Ureter (tissue), 1 donor: Measurements from ENCODE around the gene PRRT4. TPM values are rescaled to one million over a fixed set of nuclear protein-coding genes. Genes with fewer than 3 reads are reported as not detected.

Source experiments
- DNase-seq: peaks from one replicate; pipeline ENCODE4 v3.0.0-alpha.2; 2020; ENCODE audit warnings: low spot score
- total RNA-seq: library from RNA; stranded (reverse); gene quantifications from one replicate; pipeline ENCODE4 v1.2.4, GENCODE V29; 2023
- donor health status: DM: yes; HTN: yes; CAD: no.

PRRT4 gene
- total RNA-seq, 1 donor from 2014 or later: 0.49 TPM

- DNase-seq: no peak
Measured at GRCh38 chr7:128395748-128396147, 34.3 kb upstream of the PRRT4 start.

GRCh38 chr7:128394904-128395496 is 33.5 kb upstream of the PRRT4 start:
- no peak for DNase-seq

DNA sequence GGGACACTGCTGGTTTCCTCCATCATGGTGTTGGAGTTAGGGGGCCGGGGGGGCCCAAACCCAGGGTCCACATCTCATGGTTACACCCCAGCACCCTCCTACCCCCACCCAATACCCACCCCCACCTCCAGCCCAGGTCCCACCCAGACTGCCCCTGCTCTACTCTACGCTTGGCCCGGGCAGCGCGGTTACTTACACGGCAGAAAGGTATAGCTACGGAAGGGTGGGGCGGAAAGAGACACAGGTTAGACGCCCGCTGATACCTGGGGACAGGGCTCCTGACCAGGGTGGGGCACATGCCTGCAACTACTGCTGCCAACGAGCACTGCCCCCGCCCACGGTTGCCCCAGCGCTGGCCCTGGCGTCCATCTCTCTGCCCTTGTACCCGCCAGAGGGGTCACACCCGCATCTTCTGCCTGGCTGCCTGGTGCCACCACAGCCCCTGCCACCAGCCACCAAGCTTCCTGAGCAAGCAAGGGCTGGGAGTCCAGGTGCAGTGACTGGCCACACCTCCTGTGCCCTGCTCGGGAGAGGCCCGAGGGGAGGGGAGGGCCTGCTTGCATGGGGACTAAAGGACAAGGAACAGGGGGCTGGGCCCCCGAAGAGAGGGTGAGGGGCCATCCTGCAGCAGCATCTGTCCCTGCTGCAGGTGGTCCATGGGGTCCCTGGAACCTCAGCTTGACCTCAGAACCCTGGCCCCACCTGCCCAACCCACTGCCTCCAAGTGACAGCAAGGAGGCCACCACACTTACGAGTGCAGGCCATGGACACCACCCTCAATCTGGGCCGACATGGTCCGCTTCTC is 32.2 kb upstream of the PRRT4 start:
- DNase-seq: no peak

- no peak for DNase-seq
Measured at GRCh38 chr7:128392446-128393327, 31.2 kb upstream of the PRRT4 start.

GRCh38 chr7:128391805-128392204 is 30.3 kb upstream of the PRRT4 start:
- no peak for DNase-seq

- no peak for DNase-seq
Measured at GRCh38 chr7:128390871-128391565, 29.5 kb upstream of the PRRT4 start.

DNA sequence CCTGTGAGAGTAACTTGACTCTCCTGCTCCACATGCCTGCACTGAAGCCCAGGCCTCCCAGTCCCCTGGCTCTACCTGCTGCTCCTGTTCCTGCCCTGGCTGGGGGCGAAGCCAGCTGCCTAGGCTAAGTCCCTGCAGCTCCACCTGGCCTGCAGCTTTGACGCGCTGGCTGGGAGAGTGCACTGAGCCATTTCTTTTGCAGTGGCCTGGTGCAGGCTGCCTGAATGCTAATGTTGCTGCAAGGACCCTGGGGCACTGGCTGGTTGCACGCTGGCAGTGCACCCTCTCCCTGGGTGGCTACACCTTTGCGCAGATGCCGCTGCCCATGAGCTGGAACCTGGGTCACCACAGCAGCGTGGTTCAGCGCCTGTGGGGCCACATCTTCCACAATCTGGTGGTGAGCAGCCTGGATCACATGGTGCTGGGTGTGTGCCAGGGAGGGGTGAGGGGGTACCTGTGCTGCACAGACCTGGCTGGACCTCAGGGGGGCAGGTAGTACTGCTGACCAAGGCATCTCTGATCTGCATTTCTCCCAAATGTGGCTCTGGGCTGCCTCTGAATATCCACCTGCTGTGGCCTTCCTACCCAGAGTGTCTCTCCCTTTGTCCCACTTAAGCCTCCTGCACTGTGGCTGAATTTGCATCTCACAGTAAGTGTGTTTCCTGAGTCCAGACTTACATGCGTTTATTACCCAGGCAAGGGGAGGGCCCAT is 28.3 kb upstream of the PRRT4 start:
- no peak for DNase-seq

DNA sequence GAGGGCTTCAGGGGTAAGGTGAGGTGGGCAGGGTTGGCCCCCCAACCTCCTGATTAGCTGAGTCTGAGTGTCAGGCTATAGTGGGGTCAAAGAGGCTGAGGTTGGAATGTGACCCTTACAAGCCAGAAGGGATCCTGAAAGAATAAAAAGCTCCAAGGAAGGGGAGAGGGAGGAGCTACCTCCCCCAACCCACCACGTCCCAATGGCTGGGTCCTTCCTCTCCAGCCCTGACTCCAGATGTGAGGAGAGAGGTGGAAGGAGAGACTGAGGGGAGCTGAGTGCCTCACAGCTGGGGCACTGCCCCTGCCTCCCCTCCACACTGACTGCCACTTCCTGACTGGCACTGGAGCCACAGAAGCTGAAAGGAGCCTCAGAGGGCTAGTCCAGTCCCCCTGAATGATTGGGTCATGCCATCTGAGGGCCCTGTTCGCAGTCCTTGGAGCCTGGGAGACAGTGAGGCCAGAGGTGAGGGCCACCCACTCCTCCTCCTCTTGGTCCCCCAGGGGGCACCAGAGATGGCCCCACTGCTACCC is 27.7 kb upstream of the PRRT4 start:
- DNase-seq: no peak

DNA sequence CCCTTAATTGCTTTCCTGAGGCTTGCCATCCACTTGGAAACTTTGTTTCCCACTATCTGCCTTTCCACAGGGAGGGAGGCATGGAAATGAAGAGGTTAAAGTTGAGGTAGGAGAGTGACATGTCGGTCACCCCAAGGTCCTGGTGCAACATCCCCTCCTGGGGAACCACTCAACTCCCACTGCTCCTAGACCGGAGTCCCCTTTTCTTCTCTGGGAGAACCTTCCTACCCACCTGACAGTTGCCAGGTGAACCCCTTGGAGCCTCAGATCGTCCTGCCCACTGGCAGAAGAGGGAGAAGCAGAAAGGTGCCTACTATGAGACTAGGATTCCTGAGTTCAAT is 26.6 kb upstream of the PRRT4 start:
- no peak for DNase-seq

DNA sequence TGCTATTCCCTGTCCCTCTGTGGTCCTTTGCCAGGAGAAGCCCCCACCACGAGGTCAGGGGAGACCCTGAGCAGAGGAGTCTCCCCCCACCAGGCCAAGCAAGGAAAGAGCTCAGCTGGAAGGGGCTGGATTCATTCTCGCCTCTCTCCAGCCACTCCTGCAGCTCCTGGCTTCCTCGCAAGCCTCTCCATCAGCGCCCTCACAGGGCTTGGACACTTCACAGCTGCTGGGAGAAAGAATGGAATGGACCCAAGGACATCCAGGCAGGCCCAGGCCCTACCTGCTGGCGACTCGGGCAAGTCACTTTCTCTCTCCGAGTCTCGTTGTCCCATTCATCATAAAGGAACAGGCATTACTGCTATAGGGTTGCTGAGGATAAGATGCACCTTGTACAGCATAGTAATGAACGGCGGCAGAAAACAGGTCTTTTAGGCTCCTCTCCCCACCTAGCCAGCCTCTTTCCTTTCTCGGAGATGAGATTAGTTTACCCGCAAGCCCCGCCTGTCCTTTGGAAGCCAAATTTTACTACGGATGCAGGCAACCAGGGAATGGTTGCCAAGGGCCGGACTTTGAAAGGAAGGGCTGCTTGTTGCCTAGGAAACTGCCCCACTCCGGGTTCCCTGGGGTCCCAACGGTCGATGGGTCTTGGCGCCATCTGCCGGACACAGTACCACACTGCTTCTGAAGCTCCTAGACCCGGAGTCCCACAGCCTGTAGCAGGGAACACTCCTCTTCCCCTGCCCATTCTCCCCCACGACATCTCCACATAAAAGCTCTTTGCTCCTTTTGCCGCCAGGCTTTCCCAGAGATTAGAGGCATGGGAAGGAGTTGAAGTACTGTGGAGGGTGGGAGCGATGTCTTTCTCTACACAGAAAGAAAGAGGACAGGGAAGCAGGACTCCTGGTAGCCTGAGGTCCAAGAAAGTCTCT is 26.0 kb upstream of the PRRT4 start:
- peak; percentile 81 for DNase-seq

DNA sequence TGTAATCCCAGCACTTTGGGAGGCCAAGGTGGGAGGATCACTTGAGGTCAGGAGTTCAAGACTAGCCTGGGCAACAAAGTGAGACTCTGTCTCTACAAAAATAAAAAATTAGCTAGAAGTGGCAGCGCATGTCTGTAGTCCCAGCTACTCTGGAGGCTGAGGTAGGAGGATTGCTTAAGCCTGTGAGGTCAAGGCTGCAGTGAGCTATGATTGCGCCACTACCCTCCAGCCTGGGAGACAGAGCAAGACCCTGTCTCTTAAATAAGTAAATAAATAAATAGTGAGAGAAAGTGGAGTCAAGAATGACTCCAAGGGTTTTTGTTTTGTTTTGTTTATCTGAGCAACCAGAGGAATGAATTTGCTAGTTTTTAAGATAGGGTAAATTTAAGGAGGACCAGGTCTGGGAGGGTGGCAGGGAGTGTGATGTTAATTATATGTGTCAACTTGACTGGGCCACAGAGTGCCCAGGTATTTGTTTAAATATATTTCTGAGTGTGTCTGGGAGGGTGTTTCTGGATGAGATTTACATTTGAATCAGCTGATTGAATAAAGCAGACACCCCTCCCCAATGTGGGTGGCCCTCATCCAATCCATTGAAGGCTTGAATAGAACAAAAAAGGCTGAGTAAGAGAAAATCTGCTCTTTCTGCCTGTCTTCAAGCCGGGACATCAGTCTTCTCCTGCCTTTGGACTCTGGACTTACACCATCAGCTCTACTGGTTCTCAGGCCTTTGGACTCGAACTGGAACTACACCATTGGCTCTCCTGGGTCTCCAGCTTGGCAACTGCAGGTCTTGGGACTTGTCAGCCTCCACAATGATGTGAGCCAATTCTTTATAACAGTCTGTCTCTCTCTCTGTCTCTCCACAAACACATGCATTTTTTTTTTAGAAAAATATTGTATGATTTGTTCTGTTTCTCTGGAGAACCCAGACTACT is 24.8 kb upstream of the PRRT4 start:
- no peak for DNase-seq

DNA sequence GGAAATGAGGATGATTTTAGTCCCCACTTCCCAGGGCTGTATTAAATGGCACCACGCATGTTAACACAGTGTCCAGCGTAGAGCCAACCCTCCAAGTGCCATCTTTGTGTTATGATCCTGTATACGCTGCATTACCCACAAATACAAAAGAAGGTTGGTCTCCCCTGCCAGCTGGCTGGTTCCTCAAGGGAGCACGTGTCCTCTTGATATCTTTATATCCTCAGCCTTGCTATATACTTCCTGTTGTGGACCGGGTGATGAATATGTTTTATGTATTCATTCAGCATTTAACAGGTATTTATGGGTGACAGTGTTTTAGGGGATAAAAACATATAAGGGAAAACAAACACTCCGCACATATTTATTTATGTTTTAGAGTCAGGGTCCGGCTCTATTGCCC is 23.2 kb upstream of the PRRT4 start:
- no peak for DNase-seq

- DNase-seq: no peak
Measured at GRCh38 chr7:128383776-128384175, 22.3 kb upstream of the PRRT4 start.

GRCh38 chr7:128381161-128381821 is 19.8 kb upstream of the PRRT4 start:
- peak; percentile 59 for DNase-seq

DNA sequence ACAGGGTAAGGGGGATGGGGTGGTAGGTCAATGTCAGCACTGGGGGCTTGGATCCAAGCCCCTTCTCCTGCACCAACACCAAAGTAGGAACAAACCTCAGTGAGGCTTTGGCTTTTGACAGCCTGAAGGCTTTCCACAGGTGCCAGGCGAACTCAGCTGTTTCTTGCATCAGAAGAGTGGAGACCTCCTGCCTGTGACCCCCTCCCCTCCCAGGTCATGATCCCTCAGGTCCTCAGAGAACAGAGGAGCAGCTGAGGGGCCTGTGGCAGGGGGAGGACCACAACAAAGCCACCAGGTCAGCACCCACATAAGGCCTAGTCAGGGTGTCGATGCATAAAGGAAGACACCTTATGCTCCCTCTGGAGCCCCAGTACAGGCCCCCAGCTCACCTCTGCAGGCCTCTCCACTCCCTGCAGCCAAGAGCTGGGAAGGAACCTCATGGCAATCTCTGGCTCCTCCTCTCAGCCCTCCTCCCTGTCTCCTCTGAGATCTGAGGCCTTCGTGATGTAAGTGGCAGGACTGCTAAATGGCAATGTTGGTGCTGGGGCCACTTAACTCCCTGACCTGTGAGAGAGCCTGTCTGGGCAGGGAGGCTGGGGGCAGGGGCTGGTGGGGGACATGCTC is 19.1 kb upstream of the PRRT4 start:
- no peak for DNase-seq

DNA sequence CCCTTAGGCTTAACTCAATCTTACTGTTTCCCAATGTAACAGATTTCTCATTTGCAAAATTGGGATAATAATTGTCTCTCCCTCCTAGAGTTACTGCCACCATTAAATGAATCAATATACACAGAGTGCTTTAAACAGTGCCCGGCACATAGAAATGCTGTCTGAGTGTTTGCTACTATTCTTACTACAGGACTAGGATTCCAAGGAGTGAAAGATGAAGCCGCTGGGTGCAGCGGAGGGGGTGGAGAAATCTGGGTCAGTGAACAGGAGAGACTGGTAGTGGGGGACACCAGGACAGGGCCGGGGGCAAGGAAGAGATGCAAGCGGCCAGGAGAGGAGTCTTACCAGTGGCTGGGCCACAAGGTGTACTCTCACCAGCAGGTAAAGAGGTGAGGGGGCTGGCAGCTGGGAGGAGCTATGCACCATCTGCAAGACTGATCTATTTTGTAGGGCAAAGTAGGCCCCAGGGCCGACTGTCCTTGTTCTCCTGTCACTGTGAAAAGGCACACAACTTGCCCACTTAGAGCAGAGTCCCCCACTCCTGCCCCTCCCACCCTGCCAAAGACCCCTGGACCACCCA is 18.5 kb upstream of the PRRT4 start:
- DNase-seq: no peak

DNA sequence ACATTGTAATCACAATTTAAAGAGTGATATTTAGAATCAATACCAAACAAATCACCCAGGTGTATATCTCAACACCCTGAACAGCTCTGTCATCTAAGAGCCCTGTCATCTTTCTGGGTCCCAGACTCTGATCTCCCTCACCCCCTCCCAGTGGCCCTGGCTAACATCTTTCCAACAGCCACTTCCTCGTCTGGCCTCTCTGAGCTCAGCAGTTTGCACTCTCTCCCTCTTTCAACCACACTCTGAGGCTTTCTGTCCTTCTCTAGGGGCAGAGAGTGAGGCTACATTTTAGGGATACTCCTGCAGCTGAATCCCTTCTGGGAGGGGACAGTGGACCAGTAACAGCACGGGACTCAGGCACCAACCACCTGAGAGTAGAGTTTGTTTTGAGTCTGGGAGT is 17.1 kb upstream of the PRRT4 start:
- DNase-seq: no peak

GRCh38 chr7:128376077-128376476 is 14.6 kb upstream of the PRRT4 start:
- DNase-seq: no peak
